CD4-positive, alpha-beta T cell (primary cell): ENCODE data around the gene KCTD7. TPM values are rescaled to one million over a fixed set of nuclear protein-coding genes. Genes with fewer than 3 reads are reported as not detected.
A peak's percentile ranks its signal among the peaks of the same experiment; 100 is the strongest.
"Not testable (repeated sequence)": the region's sequence is repeated elsewhere in the genome, so short reads cannot be mapped to it uniquely, and the experiment has no call there.

Source experiments
- ATAC-seq: fragments of 200-7000 bp; cut with Tn5 transposase; one replicate; pipeline ENCODE4 v1.10.0; 2022; ENCODE audit warnings: mild to moderate bottlenecking; ENCODE audit not compliant: poor library complexity
- CTCF ChIA-PET: fragments of 350-600 bp; sonication (Branson Sonifier 250); formaldehyde crosslinking; loops from one replicate; lab custom pipeline; 2021; ENCODE audit warnings: antibody characterized with exemption, inconsistent platforms; lab: Charles Lee
- POLR2A ChIA-PET: fragments of 350-600 bp; sonication (Branson Sonifier 250); formaldehyde crosslinking; loops from one replicate; lab custom pipeline; 2021; ENCODE audit warnings: antibody characterized with exemption, inconsistent platforms; lab: Charles Lee
- DNase-seq, 14 experiments: peaks; one replicate each; pipeline ENCODE4 v3.0.0-alpha.2; 2013 to 2020; ENCODE audit warnings: mixed read lengths in 2 of 14
- H3K27ac ChIP-seq, 2 donors: one replicate each; pipeline versions ENCODE4 v1.5.1 to v1.7.0; 2013; ENCODE audit warnings: low read length in 2 of 2, low read depth in 1 of 2, mild to moderate bottlenecking in 1 of 2
- H3K27me3 ChIP-seq, 2 experiments: 1 replicate in 1 of 2; 2 replicates in 1 of 2; pipeline versions ENCODE4 v1.6.1 to v1.7.0; 2013; ENCODE audit warnings: low read length in 2 of 2, control low read depth in 1 of 2, mild to moderate bottlenecking in 1 of 2, moderate library complexity in 1 of 2; ENCODE audit not compliant: insufficient read depth in 2 of 2, control insufficient read depth in 1 of 2
- H3K36me3 ChIP-seq: one replicate; pipeline ENCODE4 v1.6.1; 2013; ENCODE audit warnings: low read length, control low read depth; ENCODE audit not compliant: insufficient read depth
- H3K4me1 ChIP-seq: one replicate; pipeline ENCODE4 v1.6.1; 2013; ENCODE audit warnings: low read length, control low read depth; ENCODE audit not compliant: insufficient read depth
- H3K4me3 ChIP-seq: one replicate; pipeline ENCODE4 v1.5.1; 2013; ENCODE audit warnings: mild to moderate bottlenecking, low read length, moderate library complexity
- H3K9me3 ChIP-seq, 2 experiments: 1 replicate in 1 of 2; 2 replicates in 1 of 2; pipeline versions ENCODE4 v1.6.1 to v1.7.0; 2013; ENCODE audit warnings: low read length in 2 of 2, mild to moderate bottlenecking in 2 of 2, control low read depth in 1 of 2, moderate library complexity in 1 of 2; ENCODE audit not compliant: control insufficient read depth in 1 of 2, insufficient read depth in 1 of 2
- H3K27ac Mint-ChIP-seq: one replicate; pipeline ENCODE4 v1.8.0; 2020; ENCODE audit warnings: mixed read lengths
- H3K27me3 Mint-ChIP-seq: one replicate; pipeline ENCODE4 v1.8.0; 2021; ENCODE audit warnings: mixed read lengths
- H3K36me3 Mint-ChIP-seq: one replicate; pipeline ENCODE4 v1.8.0; 2021; ENCODE audit warnings: low read depth, mixed read lengths
- H3K4me1 Mint-ChIP-seq: one replicate; pipeline ENCODE4 v1.8.0; 2021; ENCODE audit warnings: low read depth, mixed read lengths
- H3K4me3 Mint-ChIP-seq: one replicate; pipeline ENCODE4 v1.8.0; 2020; ENCODE audit warnings: mild to moderate bottlenecking, mixed read lengths
- H3K9me3 Mint-ChIP-seq: one replicate; pipeline ENCODE4 v1.8.0; 2020; ENCODE audit warnings: mixed read lengths
- intact Hi-C, 2 experiments: fragments of 100-400 bp; cut with DNase I in 1 of 2; cut with micrococcal nuclease in 1 of 2; formaldehyde crosslinking; loops; one replicate each; pipeline versions ENCODE4 v1.15.1 to v1.9.0; 2023 to 2025; cut with DNase I, micrococcal nuclease
- total RNA-seq, 174 experiments: library from RNA in 2 of 174; stranded (reverse) in 2 of 174; gene quantifications; one replicate each; pipeline ENCODE4 v1.2.3 and lab custom pipeline; 2021 to 2026
- TF ChIP-seq, protein P1 (sequence below): fragments of 200-600 bp; IDR thresholded peaks from one replicate; pipeline ENCODE4 v1.8.0; 2022; ENCODE audit warnings: antibody characterized with exemption, mild to moderate bottlenecking

The KCTD7 gene
- total RNA-seq, 2 experiments from 2014 or later: 15.2 TPM

DNA sequence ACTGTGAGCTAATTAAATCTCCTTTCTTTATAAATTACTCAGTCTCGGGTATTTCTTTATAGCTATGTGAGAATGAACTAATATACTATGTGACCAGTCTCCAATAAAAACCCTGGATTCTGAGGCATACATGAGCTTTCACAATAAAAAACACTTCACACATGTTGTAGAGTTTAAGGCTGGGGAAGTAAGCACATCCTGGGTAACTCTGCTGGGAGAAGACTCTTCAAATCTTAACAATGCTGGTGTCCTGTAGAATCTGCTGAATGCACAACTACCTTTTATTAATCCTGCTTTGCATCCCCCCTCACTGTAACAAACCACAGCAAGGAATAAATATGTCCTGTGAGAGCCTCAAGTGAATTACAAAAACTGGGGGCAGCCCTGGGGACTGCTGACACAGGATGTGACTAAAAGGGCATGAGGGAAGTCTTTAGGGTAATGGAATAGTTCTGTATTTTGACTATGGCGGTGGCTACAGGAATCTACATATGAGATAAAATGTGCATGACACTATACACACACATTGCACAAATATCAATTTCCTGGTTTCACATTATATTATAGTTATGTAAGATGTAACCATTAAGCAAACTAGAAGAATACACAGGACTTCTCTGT lies 45.1 kb upstream of the KCTD7 start:
- Mint-ChIP-seq H3K36me3 (peaks cover 57% of the 10 kb centered on the region), H3K27me3 (no peaks in the 10 kb centered on the region), H3K9me3 (no peaks in the 10 kb centered on the region), H3K27ac (peak overlapping the region; percentile 6), H3K4me1 (peaks cover 59% of the 10 kb centered on the region), H3K4me3 (no peak overlapping the region)
- Histone ChIP-seq H3K9me3 (no peaks in the 10 kb centered on the region), H3K27ac (no peak overlapping the region), H3K36me3 (peaks cover 25% of the 10 kb centered on the region), H3K27me3 (no peaks in the 10 kb centered on the region), H3K4me3 (no peak overlapping the region), H3K4me1 (peaks cover 9% of the 10 kb centered on the region)
- ATAC-seq (no peak), DNase-seq (no peak)
- intact Hi-C loops: no loop called here
- ChIA-PET CTCF (no interaction called here), POLR2A (no interaction called here)
- TF ChIP-seq, protein P1, sequence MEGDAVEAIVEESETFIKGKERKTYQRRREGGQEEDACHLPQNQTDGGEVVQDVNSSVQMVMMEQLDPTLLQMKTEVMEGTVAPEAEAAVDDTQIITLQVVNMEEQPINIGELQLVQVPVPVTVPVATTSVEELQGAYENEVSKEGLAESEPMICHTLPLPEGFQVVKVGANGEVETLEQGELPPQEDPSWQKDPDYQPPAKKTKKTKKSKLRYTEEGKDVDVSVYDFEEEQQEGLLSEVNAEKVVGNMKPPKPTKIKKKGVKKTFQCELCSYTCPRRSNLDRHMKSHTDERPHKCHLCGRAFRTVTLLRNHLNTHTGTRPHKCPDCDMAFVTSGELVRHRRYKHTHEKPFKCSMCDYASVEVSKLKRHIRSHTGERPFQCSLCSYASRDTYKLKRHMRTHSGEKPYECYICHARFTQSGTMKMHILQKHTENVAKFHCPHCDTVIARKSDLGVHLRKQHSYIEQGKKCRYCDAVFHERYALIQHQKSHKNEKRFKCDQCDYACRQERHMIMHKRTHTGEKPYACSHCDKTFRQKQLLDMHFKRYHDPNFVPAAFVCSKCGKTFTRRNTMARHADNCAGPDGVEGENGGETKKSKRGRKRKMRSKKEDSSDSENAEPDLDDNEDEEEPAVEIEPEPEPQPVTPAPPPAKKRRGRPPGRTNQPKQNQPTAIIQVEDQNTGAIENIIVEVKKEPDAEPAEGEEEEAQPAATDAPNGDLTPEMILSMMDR: no peak

DNA sequence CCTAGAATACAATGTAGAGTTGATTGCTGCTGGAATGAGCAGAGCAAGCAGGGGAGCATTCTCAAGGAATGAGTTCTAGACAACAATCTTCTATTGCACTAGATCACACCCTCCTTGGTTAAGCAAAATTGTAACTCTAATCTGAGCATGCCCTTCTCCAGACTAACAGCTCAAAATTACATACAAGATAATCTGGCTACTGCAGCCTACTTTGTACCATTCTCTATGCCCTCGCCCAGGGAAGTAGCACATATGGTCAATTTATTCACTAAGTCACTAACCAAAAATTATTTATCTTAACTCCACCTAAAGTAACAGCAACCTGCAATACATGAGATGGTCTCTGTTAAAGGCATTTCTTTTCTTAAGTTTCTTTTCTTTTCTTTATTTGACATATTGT lies 42.5 kb upstream of the KCTD7 start:
- DNase-seq (no peak), ATAC-seq (no peak)
- Histone ChIP-seq H3K9me3 (no peaks in the 10 kb centered on the region), H3K27me3 (no peaks in the 10 kb centered on the region), H3K36me3 (peaks cover 25% of the 10 kb centered on the region), H3K4me3 (no peak overlapping the region), H3K4me1 (peaks cover 25% of the 10 kb centered on the region), H3K27ac (no peak overlapping the region)
- TF ChIP-seq, protein P1: no peak
- intact Hi-C loops: no loop called here
- Mint-ChIP-seq H3K27me3 (no peaks in the 10 kb centered on the region), H3K4me3 (no peak overlapping the region), H3K4me1 (peaks cover 64% of the 10 kb centered on the region), H3K9me3 (no peaks in the 10 kb centered on the region), H3K27ac (peak overlapping the region; percentile 47), H3K36me3 (peaks cover 59% of the 10 kb centered on the region)
- ChIA-PET CTCF (no interaction called here), POLR2A (no interaction called here)

DNA sequence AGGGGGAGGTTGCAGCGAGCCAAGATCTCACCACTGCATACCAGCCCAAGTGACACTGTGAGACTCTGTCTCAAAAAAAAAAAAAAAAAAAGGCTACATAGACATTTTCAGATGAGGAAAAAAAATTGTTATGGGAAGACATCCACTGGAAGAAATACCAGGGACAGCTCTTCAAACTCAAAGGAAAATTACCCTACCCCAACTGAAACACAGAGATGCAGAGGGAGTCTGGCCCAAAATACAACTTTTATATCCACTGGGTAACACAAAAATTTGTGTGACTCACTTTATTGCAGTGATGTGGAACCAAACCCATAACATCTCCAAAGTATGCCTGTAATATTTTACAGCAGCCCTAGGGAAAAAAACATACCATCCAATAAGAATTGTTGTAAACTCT lies 40.5 kb upstream of the KCTD7 start:
- H3K4me1 Mint-ChIP-seq: peaks cover 69% of the 10 kb centered on the region
- H3K27me3 ChIP-seq, CTCF ChIA-PET, ATAC-seq, H3K27ac ChIP-seq, DNase-seq, H3K27me3 Mint-ChIP-seq, H3K9me3 ChIP-seq, H3K9me3 Mint-ChIP-seq, H3K4me3 ChIP-seq, POLR2A ChIA-PET, intact Hi-C loops, H3K4me3 Mint-ChIP-seq: not testable (repeated sequence)
- Histone ChIP-seq H3K36me3 (peaks cover 21% of the 10 kb centered on the region), H3K4me1 (peaks cover 41% of the 10 kb centered on the region)
- peaks cover 50% of the 10 kb centered on the region for H3K36me3 Mint-ChIP-seq
- H3K27ac Mint-ChIP-seq: peak overlapping the region; percentile 99

DNA sequence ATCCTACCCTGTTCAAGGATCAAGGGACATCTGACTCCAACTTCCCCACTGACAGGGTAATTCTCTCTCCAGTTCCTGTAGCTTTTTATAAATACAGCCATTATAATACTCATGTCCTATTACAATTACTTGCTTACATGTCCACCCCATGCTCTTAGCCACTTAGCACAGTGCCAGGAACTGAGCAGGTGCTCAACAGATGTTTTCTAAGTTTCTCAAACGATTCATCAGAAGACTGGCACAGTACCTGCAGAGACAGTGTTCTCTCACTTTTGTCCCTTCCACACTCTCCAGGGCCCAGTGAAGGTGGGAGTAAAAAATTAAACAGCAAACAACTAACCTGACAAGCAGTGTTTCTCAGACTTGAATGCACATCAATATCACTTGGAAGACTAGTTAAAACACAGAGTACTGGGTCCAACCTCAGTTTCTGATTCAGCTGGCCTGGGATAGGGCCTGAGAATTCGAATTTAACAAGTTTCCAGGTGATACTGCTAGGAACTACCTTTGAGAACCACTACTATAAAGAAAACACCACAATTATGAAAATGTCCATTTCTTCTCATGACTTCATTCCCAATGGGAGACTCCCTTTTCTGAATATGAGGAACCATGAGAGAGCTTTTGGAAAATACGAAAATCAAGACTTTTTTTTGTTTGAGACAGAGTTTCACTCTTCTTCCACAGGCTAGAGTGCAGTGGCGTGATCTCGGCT lies 39.7 kb upstream of the KCTD7 start:
- H3K9me3 ChIP-seq, intact Hi-C loops, DNase-seq, ATAC-seq, H3K27me3 Mint-ChIP-seq, H3K27me3 ChIP-seq, H3K9me3 Mint-ChIP-seq, H3K4me3 ChIP-seq, H3K27ac ChIP-seq: not testable (repeated sequence)
- H3K4me1 Mint-ChIP-seq: peaks cover 66% of the 10 kb centered on the region
- peaks cover 43% of the 10 kb centered on the region for H3K4me1 ChIP-seq
- ChIA-PET POLR2A (interaction anchor here (2.3 kb wide), 1 partner anchor 40 kb away, joined by 6 read pairs; the partner anchor contains the start of gene KCTD7), CTCF (interaction anchor here (1.6 kb wide), 1 partner anchor 31 kb away, joined by 3 read pairs; no protein-coding TSS in a partner anchor)
- peaks cover 14% of the 10 kb centered on the region for H3K36me3 ChIP-seq
- peak overlapping the region; percentile 99 for H3K27ac Mint-ChIP-seq
- H3K36me3 Mint-ChIP-seq: peaks cover 42% of the 10 kb centered on the region
- H3K4me3 Mint-ChIP-seq: peak overlapping the region; percentile 99

DNA sequence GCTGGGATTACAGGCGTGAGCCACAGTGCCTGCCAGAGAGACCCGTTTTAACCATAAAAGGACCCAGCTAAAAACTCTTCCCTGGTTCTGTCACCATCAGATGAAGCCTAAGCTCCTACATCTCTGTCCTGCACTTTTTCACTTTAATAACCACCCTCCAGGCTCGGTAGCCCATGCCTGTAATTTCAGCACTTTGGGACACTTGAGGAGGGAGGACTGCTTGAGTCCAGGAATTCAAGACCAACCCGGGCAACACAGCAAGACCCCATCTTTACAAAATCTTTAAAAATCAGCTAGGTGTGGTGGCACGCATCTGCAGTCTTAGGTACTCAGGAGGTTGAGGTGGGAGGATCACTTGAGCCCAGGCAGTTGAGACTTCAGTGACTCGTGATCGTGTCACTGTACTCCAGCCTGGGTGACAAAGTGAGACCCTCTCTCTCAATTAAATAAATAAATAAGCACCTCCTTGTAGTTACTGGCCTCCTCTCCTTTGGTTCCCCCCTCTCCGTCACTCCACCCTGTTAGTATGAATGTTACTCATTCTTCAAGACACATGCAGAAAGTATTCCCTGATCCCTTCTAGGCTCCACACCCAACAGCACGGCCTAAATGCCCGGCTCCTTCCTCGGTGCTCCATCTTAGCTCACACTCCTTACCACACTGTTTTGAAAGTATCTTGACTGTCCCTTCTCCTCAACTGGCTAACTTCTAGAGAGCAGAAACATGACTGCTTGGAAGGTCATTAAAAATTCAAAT lies 38.2 kb upstream of the KCTD7 start:
- intact Hi-C loops: loop anchor here in 1 of 2 experiments (1.0 to 5.0 kb wide), 4 partner anchors 64 to 252 kb away; no protein-coding TSS in a partner anchor
- H3K9me3 ChIP-seq, H3K36me3 ChIP-seq, H3K27ac ChIP-seq, H3K27me3 Mint-ChIP-seq, H3K4me3 ChIP-seq, H3K9me3 Mint-ChIP-seq, H3K27me3 ChIP-seq, DNase-seq, ATAC-seq: not testable (repeated sequence)
- ChIA-PET CTCF (interaction anchor here (1.6 kb wide), 1 partner anchor 33 kb away, joined by 3 read pairs; no protein-coding TSS in a partner anchor), POLR2A (interaction anchor here (1.0 to 2.3 kb wide), 3 partner anchors 38 to 149 kb away, joined by 3 to 6 read pairs (median 4); partner anchors contain the start of gene KCTD7)
- peaks cover 43% of the 10 kb centered on the region for H3K4me1 ChIP-seq
- peaks cover 30% of the 10 kb centered on the region for H3K36me3 Mint-ChIP-seq
- peak overlapping the region; percentile 99 for H3K27ac Mint-ChIP-seq
- peaks cover 61% of the 10 kb centered on the region for H3K4me1 Mint-ChIP-seq
- H3K4me3 Mint-ChIP-seq: peak overlapping the region; percentile 99
